Measurements from ENCODE around the gene HYAL1. TPM values are rescaled to one million over a fixed set of nuclear protein-coding genes. Genes with fewer than 3 reads are reported as not detected.
"Not testable (repeated sequence)": the region's sequence is repeated elsewhere in the genome, so short reads cannot be mapped to it uniquely, and the experiment has no call there.

HYAL1 gene
- total RNA-seq, 1 donor from 2014 or later = 51.6 TPM

GRCh38 chr3:50284121-50284520, 19.3 kb downstream of the HYAL1 start:
- intact Hi-C loops (cut with DNase I); DNase-seq (ENCODE audit: low spot score): not testable (repeated sequence)

- intact Hi-C loops (cut with DNase I) = no loop called here
- no peak for DNase-seq (ENCODE audit: low spot score)
Observed at GRCh38 chr3:50279255-50280016, 23.9 kb downstream of the HYAL1 start.

GRCh38 chr3:50278880-50279224, 24.5 kb downstream of the HYAL1 start, which contains the start of gene LSMEM2:
Gene LSMEM2, plus strand, starts transcription at chr3:50279087. Its CDS starts 27 bp downstream, at chr3:50279114.
- intact Hi-C loops (cut with DNase I) = no loop called here
- peak; percentile 88 for DNase-seq (ENCODE audit: low spot score)

GRCh38 chr3:50278123-50278879, 25.1 kb downstream of the HYAL1 start:
- intact Hi-C loops (cut with DNase I) = no loop called here
- DNase-seq (ENCODE audit: low spot score) = no peak

- no peak for DNase-seq (ENCODE audit: low spot score)
- intact Hi-C loops (cut with DNase I) = no loop called here
Observed at GRCh38 chr3:50276762-50277101, 26.6 kb downstream of the HYAL1 start.

- DNase-seq (ENCODE audit: low spot score) = no peak
- intact Hi-C loops (cut with DNase I) = loop anchor here (2.0 kb wide), 1 partner anchor 49 kb away; no protein-coding TSS in a partner anchor
Observed at GRCh38 chr3:50275996-50276761, 27.2 kb downstream of the HYAL1 start.

GRCh38 chr3:50275141-50275995, 28.0 kb downstream of the HYAL1 start:
- intact Hi-C loops (cut with DNase I) = loop anchor here (2.0 kb wide), 1 partner anchor 49 kb away; no protein-coding TSS in a partner anchor
- no peak for DNase-seq (ENCODE audit: low spot score)

- DNase-seq (ENCODE audit: low spot score) = no peak
- intact Hi-C loops (cut with DNase I) = loop anchor here (2.0 to 5.0 kb wide), 2 partner anchors 50 to 152 kb away; no protein-coding TSS in a partner anchor
Observed at GRCh38 chr3:50274371-50275104, 28.8 kb downstream of the HYAL1 start.

- intact Hi-C loops (cut with DNase I) = loop anchor here (1.0 to 5.0 kb wide), 4 partner anchors 13 to 151 kb away; no protein-coding TSS in a partner anchor
- DNase-seq (ENCODE audit: low spot score) = no peak
Observed at GRCh38 chr3:50273689-50274065, 29.7 kb downstream of the HYAL1 start.

- intact Hi-C loops (cut with DNase I) = loop anchor here (1.0 to 5.0 kb wide), 3 partner anchors 13 to 151 kb away; no protein-coding TSS in a partner anchor
- DNase-seq (ENCODE audit: low spot score) = peak; percentile 96
Observed at GRCh38 chr3:50272911-50273688, 30.3 kb downstream of the HYAL1 start.

GRCh38 chr3:50272538-50272910, 30.9 kb downstream of the HYAL1 start:
- DNase-seq (ENCODE audit: low spot score) = not testable (repeated sequence)
- intact Hi-C loops (cut with DNase I) = loop anchor here (5.0 kb wide), 1 partner anchor 150 kb away; no protein-coding TSS in a partner anchor

- intact Hi-C loops (cut with DNase I) = loop anchor here (2.0 to 5.0 kb wide), 2 partner anchors 79 to 149 kb away; no protein-coding TSS in a partner anchor
Observed at GRCh38 chr3:50271314-50271936, 31.9 kb downstream of the HYAL1 start.

GRCh38 chr3:50270422-50271224, 32.8 kb downstream of the HYAL1 start:
- DNase-seq (ENCODE audit: low spot score) = no peak
- intact Hi-C loops (cut with DNase I) = loop anchor here (2.0 to 5.0 kb wide), 2 partner anchors 78 to 148 kb away; no protein-coding TSS in a partner anchor

More at GRCh38 chr3:50271314-50271936, 31.9 kb downstream of the HYAL1 start:
- no peak for DNase-seq (ENCODE audit: low spot score)

GRCh38 chr3:50269977-50270413, 33.4 kb downstream of the HYAL1 start:
- no peak for DNase-seq (ENCODE audit: low spot score)

GRCh38 chr3:50269460-50269859, 33.9 kb downstream of the HYAL1 start:
- no peak for DNase-seq (ENCODE audit: low spot score)
- intact Hi-C loops (cut with DNase I) = no loop called here

More at GRCh38 chr3:50269977-50270413, 33.4 kb downstream of the HYAL1 start:
- intact Hi-C loops (cut with DNase I) = loop anchor here (2.0 to 5.0 kb wide), 2 partner anchors 77 to 148 kb away; no protein-coding TSS in a partner anchor
